ACC112 (cell line): ENCODE data around the gene POPDC2.

Source experiments
- H2AFZ ChIP-seq: fragments of 200-600 bp; sonication (generic); one replicate; pipeline ENCODE4 v1.6.0; 2017; ENCODE audit warnings: antibody characterized with exemption, low read length; ENCODE audit not compliant: unreplicated experiment
- H3K27ac ChIP-seq: fragments of 200-600 bp; sonication (generic); 2 replicates; pipeline ENCODE4 v1.5.1; 2014; ENCODE audit warnings: low read depth, mild to moderate bottlenecking, antibody characterized with exemption, low read length, moderate library complexity
- H3K27me3 ChIP-seq: fragments of 200-600 bp; sonication (generic); 2 replicates; pipeline ENCODE4 v1.6.1; 2014; ENCODE audit warnings: mild to moderate bottlenecking, antibody characterized with exemption, low read length, moderate library complexity, mixed read lengths; ENCODE audit not compliant: insufficient read depth
- H3K36me3 ChIP-seq: fragments of 200-600 bp; sonication (generic); 2 replicates; pipeline ENCODE4 v1.6.1; 2016; ENCODE audit warnings: mild to moderate bottlenecking, antibody characterized with exemption, low read length, moderate library complexity, mixed read lengths; ENCODE audit not compliant: insufficient read depth
- H3K4me1 ChIP-seq: fragments of 200-600 bp; sonication (generic); one replicate; pipeline ENCODE4 v1.6.1; 2016; ENCODE audit warnings: low read length, mixed read lengths; ENCODE audit not compliant: insufficient read depth, unreplicated experiment, control insufficient read depth
- H3K4me3 ChIP-seq: fragments of 200-600 bp; sonication (generic); 2 replicates; pipeline ENCODE4 v1.5.1; 2014; ENCODE audit warnings: mild to moderate bottlenecking, low read depth, low read length
- H3K79me2 ChIP-seq: fragments of 200-600 bp; sonication (generic); one replicate; pipeline ENCODE4 v1.6.0; 2016; ENCODE audit warnings: low read length; ENCODE audit not compliant: control insufficient read depth, unreplicated experiment, insufficient read depth

Gene POPDC2

GRCh38 chr3:119630128-119630879 lies 30.1 kb downstream of the POPDC2 start:
- Histone ChIP-seq H3K36me3 (no peaks in the 10 kb centered on the region), H2AFZ (peak overlapping the region; percentile 98), H3K27ac (peak overlapping the region; percentile 48; the same call in 1 of the 2 replicates), H3K4me1 (peaks cover 23% of the 10 kb centered on the region), H3K27me3 (no peaks in the 10 kb centered on the region), H3K4me3 (peak overlapping the region; percentile 28; the same call in 1 of the 2 replicates), H3K79me2 (no peaks in the 10 kb centered on the region)

GRCh38 chr3:119628816-119629445 lies 31.5 kb downstream of the POPDC2 start:
- Histone ChIP-seq H2AFZ (no peak overlapping the region), H3K79me2 (no peaks in the 10 kb centered on the region), H3K36me3 (no peaks in the 10 kb centered on the region), H3K27me3 (no peaks in the 10 kb centered on the region), H3K27ac (peak overlapping the region; percentile 19; the same call in 1 of the 2 replicates), H3K4me3 (no peak overlapping the region), H3K4me1 (peaks cover 23% of the 10 kb centered on the region)

GRCh38 chr3:119628390-119628789 lies 32.0 kb downstream of the POPDC2 start:
- peak overlapping the region; percentile 16; the same call in 1 of the 2 replicates for H3K27ac ChIP-seq
- H3K79me2 ChIP-seq, result no peaks in the 10 kb centered on the region
- H3K36me3 ChIP-seq, result no peaks in the 10 kb centered on the region
- peaks cover 23% of the 10 kb centered on the region for H3K4me1 ChIP-seq
- H2AFZ ChIP-seq, result no peak overlapping the region
- no peak overlapping the region for H3K4me3 ChIP-seq
- no peaks in the 10 kb centered on the region for H3K27me3 ChIP-seq

GRCh38 chr3:119627461-119627860 lies 32.9 kb downstream of the POPDC2 start:
- Histone ChIP-seq H3K4me1 (peaks cover 23% of the 10 kb centered on the region), H3K4me3 (no peak overlapping the region), H2AFZ (no peak overlapping the region), H3K79me2 (no peaks in the 10 kb centered on the region), H3K36me3 (no peaks in the 10 kb centered on the region), H3K27ac (no peak overlapping the region), H3K27me3 (no peaks in the 10 kb centered on the region)

- Histone ChIP-seq H3K79me2 (no peaks in the 10 kb centered on the region), H3K4me3 (no peak overlapping the region), H2AFZ (no peak overlapping the region), H3K27me3 (no peaks in the 10 kb centered on the region), H3K4me1 (peaks cover 23% of the 10 kb centered on the region), H3K36me3 (no peaks in the 10 kb centered on the region), H3K27ac (no peak overlapping the region)
Observed at GRCh38 chr3:119626196-119626595, 34.2 kb downstream of the POPDC2 start.

GRCh38 chr3:119625451-119626153 lies 34.8 kb downstream of the POPDC2 start:
- H3K4me1 ChIP-seq, result peaks cover 19% of the 10 kb centered on the region

GRCh38 chr3:119624002-119624720 lies 36.2 kb downstream of the POPDC2 start:
- no peaks in the 10 kb centered on the region for H3K36me3 ChIP-seq
- no peak overlapping the region for H3K4me3 ChIP-seq
- H3K27ac ChIP-seq, result no peak overlapping the region
- no peaks in the 10 kb centered on the region for H3K27me3 ChIP-seq
- H3K4me1 ChIP-seq, result peaks cover 12% of the 10 kb centered on the region
- H3K79me2 ChIP-seq, result no peaks in the 10 kb centered on the region
- H2AFZ ChIP-seq, result no peak overlapping the region

More at GRCh38 chr3:119625451-119626153, 34.8 kb downstream of the POPDC2 start:
- no peaks in the 10 kb centered on the region for H3K36me3 ChIP-seq
- no peaks in the 10 kb centered on the region for H3K27me3 ChIP-seq
- H2AFZ ChIP-seq, result no peak overlapping the region
- H3K79me2 ChIP-seq, result no peaks in the 10 kb centered on the region
- H3K27ac ChIP-seq, result no peak overlapping the region
- no peak overlapping the region for H3K4me3 ChIP-seq

- Histone ChIP-seq H2AFZ (no peak overlapping the region), H3K79me2 (no peaks in the 10 kb centered on the region), H3K4me1 (no peaks in the 10 kb centered on the region), H3K27me3 (no peaks in the 10 kb centered on the region), H3K4me3 (no peak overlapping the region), H3K27ac (no peak overlapping the region), H3K36me3 (no peaks in the 10 kb centered on the region)
Observed at GRCh38 chr3:119620899-119621298, 39.5 kb downstream of the POPDC2 start.

GRCh38 chr3:119619094-119619493 lies 41.3 kb downstream of the POPDC2 start:
- Histone ChIP-seq H2AFZ (no peak overlapping the region), H3K36me3 (no peaks in the 10 kb centered on the region), H3K79me2 (no peaks in the 10 kb centered on the region), H3K27ac (no peak overlapping the region), H3K4me3 (no peak overlapping the region), H3K27me3 (no peaks in the 10 kb centered on the region), H3K4me1 (no peaks in the 10 kb centered on the region)

GRCh38 chr3:119616056-119616455 lies 44.3 kb downstream of the POPDC2 start:
- Histone ChIP-seq H3K27ac (no peak overlapping the region), H2AFZ (no peak overlapping the region), H3K79me2 (no peaks in the 10 kb centered on the region)

More at GRCh38 chr3:119616056-119616455, 44.3 kb downstream of the POPDC2 start:
- Histone ChIP-seq H3K4me1 (no peaks in the 10 kb centered on the region), H3K27me3 (peaks cover 8% of the 10 kb centered on the region; the same call in 1 of the 2 replicates), H3K36me3 (no peaks in the 10 kb centered on the region), H3K4me3 (no peak overlapping the region)
